GM12878 (cell line): ENCODE results near the gene GPR63.

Experiments
- NFIC ChIP-seq: IDR thresholded peaks from 2 replicates; pipeline ENCODE4 v1.6.1; 2012; ENCODE audit warnings: low read depth, mild to moderate bottlenecking, inconsistent platforms, low read length, moderate library complexity
- TF ChIP-seq, protein P1 (sequence below), 3 experiments: IDR thresholded peaks in 2 of 3; conservative IDR thresholded peaks in 1 of 3; 2 replicates each; pipeline ENCODE4 v1.5.1; 2011; ENCODE audit warnings: low read depth in 3 of 3, low read length in 3 of 3, mild to moderate bottlenecking in 3 of 3, control low read depth in 2 of 3, moderate library complexity in 2 of 3, inconsistent platforms in 1 of 3, mixed read lengths in 1 of 3; ENCODE audit not compliant: control insufficient read depth in 2 of 3, insufficient read depth in 1 of 3; ENCODE audit errors: extremely low read depth in 1 of 3
- TF ChIP-seq, protein P2 (sequence below): IDR thresholded peaks from 2 replicates; pipeline ENCODE4 v1.6.1; 2012; ENCODE audit warnings: low read length, inconsistent platforms

DNA sequence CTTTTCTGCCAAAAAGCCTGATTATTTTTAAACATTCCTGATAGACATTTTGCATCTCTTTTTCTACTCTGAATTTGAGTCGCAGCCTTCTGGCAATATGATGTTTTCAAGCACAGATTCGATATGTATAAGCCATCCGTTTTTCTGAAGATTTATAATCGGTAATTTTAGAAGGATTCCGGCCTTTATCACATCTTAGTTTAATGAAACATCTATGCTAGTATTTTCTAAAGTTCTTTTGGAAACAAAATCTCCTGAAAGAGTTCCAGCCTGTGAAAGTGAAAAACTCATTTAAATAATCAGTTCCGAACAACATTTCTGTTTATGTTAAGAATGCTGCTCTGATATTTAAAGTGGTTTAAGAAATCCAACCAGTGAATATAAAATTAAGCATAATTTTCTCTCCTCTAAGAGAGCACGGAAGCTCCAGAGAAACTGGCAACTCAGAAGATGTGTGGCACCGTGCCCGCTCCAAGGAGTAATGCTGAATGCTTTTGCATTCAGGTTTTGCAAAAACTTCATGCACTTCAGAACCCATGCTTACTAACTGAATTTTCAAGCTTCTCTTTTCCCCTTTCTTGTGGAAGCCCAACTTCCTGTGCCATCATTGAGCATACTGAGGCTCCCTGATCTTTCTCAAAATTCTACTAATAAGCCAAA is 39.7 kb upstream of the GPR63 start:
- no peak for TF ChIP-seq NFIC
- TF ChIP-seq, protein P1, sequence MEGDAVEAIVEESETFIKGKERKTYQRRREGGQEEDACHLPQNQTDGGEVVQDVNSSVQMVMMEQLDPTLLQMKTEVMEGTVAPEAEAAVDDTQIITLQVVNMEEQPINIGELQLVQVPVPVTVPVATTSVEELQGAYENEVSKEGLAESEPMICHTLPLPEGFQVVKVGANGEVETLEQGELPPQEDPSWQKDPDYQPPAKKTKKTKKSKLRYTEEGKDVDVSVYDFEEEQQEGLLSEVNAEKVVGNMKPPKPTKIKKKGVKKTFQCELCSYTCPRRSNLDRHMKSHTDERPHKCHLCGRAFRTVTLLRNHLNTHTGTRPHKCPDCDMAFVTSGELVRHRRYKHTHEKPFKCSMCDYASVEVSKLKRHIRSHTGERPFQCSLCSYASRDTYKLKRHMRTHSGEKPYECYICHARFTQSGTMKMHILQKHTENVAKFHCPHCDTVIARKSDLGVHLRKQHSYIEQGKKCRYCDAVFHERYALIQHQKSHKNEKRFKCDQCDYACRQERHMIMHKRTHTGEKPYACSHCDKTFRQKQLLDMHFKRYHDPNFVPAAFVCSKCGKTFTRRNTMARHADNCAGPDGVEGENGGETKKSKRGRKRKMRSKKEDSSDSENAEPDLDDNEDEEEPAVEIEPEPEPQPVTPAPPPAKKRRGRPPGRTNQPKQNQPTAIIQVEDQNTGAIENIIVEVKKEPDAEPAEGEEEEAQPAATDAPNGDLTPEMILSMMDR (IDR thresholded peaks at IDR 0.05 in 2 of 3, conservative IDR thresholded peaks at IDR 0.05 in 1 of 3; ENCODE audit: control insufficient read depth in 2 of 3, extremely low read depth in 1 of 3, insufficient read depth in 1 of 3, low read depth in 3 of 3, low read length in 3 of 3), result no peak
- TF ChIP-seq, protein P2, sequence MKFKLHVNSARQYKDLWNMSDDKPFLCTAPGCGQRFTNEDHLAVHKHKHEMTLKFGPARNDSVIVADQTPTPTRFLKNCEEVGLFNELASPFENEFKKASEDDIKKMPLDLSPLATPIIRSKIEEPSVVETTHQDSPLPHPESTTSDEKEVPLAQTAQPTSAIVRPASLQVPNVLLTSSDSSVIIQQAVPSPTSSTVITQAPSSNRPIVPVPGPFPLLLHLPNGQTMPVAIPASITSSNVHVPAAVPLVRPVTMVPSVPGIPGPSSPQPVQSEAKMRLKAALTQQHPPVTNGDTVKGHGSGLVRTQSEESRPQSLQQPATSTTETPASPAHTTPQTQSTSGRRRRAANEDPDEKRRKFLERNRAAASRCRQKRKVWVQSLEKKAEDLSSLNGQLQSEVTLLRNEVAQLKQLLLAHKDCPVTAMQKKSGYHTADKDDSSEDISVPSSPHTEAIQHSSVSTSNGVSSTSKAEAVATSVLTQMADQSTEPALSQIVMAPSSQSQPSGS, result no peak
